H1 (cell line): ENCODE measurements around the gene ERC1. TPM values are rescaled to one million over a fixed set of nuclear protein-coding genes. Genes with fewer than 3 reads are reported as not detected.

Experiments
- CTCF ChIA-PET: fragments of 300-600 bp; sonication (Branson Sonifier 250); formaldehyde crosslinking; loops from one replicate; lab custom pipeline; 2021; ENCODE audit not compliant: partially characterized antibody; lab: Charles Lee
- POLR2A ChIA-PET: fragments of 300-600 bp; sonication (Branson Sonifier 250); formaldehyde crosslinking; loops from one replicate; lab custom pipeline; 2021; ENCODE audit warnings: inconsistent platforms; ENCODE audit not compliant: partially characterized antibody; lab: Charles Lee
- DNase-seq, 2 experiments: peaks; one replicate each; pipeline versions ENCODE4 v3.0.0 to v3.0.0-alpha.2; 2010 to 2022; ENCODE audit warnings: low spot score in 2 of 2, low read depth in 1 of 2, mixed read lengths in 1 of 2
- FAIRE-seq: peaks from 2 replicates; lab custom pipeline; 2011; peaks lifted over from hg19 to GRCh38; lab: Jason Lieb, UNC
- H2AFZ ChIP-seq: 2 replicates; pipeline ENCODE4 v1.8.1; 2012; ENCODE audit warnings: low read length, inconsistent platforms
- H2AK5ac ChIP-seq: 2 replicates; pipeline ENCODE4 v1.6.1; 2013; ENCODE audit warnings: low read depth, low read length
- H2BK120ac ChIP-seq: replicated peaks from 2 replicates; pipeline ENCODE3; 2013; ENCODE audit warnings: low read depth, low read length, inconsistent platforms
- H2BK12ac ChIP-seq: 2 replicates; pipeline ENCODE4 v1.6.1; 2013; ENCODE audit warnings: low read depth, low read length
- H2BK15ac ChIP-seq: 2 replicates; pipeline ENCODE4 v1.6.1; 2013; ENCODE audit warnings: low read length
- H2BK20ac ChIP-seq: 2 replicates; pipeline ENCODE4 v1.6.1; 2013; ENCODE audit warnings: low read length
- H2BK5ac ChIP-seq: 2 replicates; pipeline ENCODE4 v1.6.1; 2013; ENCODE audit warnings: low read depth, low read length
- H3K14ac ChIP-seq: 2 replicates; pipeline ENCODE4 v1.6.1; 2013; ENCODE audit warnings: inconsistent platforms; ENCODE audit not compliant: insufficient read length
- H3K18ac ChIP-seq: 2 replicates; pipeline ENCODE4 v1.6.1; 2013; ENCODE audit warnings: low read length; ENCODE audit errors: extremely low read depth
- H3K23ac ChIP-seq: 2 replicates; pipeline ENCODE4 v1.6.1; 2013; ENCODE audit warnings: inconsistent platforms; ENCODE audit not compliant: insufficient read length
- H3K23me2 ChIP-seq: 2 replicates; pipeline ENCODE4 v1.6.1; 2013; ENCODE audit warnings: low read depth, low read length
- H3K27ac ChIP-seq: 2 replicates; pipeline ENCODE4 v1.6.1; 2011; ENCODE audit warnings: low read depth, low read length, inconsistent platforms
- H3K27me3 ChIP-seq, 4 experiments: replicated peaks in 1 of 4; 1 replicate in 1 of 4; 2 replicates in 3 of 4; pipeline versions ENCODE4 v1.6.1 to v1.8.1; 2011 to 2013; ENCODE audit warnings: low read length in 3 of 4, mild to moderate bottlenecking in 3 of 4, inconsistent platforms in 2 of 4, mixed read lengths in 2 of 4, moderate library complexity in 1 of 4; ENCODE audit not compliant: control insufficient read depth in 3 of 4, insufficient read depth in 3 of 4; ENCODE audit errors: extremely low read depth in 1 of 4
- H3K36me3 ChIP-seq, 4 experiments: 2 replicates each; pipeline versions ENCODE4 v1.6.1 to v1.8.1; 2011 to 2013; ENCODE audit warnings: mild to moderate bottlenecking in 4 of 4, low read length in 3 of 4, moderate library complexity in 2 of 4, control low read depth in 1 of 4, inconsistent platforms in 1 of 4; ENCODE audit not compliant: insufficient read depth in 4 of 4, control insufficient read depth in 2 of 4
- H3K4ac ChIP-seq: replicated peaks from 2 replicates; pipeline ENCODE3; 2013; ENCODE audit warnings: low read length, low read depth, mixed read lengths, inconsistent platforms; ENCODE audit not compliant: insufficient read length
- H3K4me1 ChIP-seq, 4 experiments: replicated peaks in 1 of 4; 1 replicate in 1 of 4; 2 replicates in 3 of 4; pipeline versions ENCODE4 v1.6.1 to v1.8.1; 2011 to 2013; ENCODE audit warnings: low read length in 3 of 4, inconsistent platforms in 2 of 4, mixed read lengths in 1 of 4; ENCODE audit not compliant: insufficient read depth in 4 of 4, control insufficient read depth in 3 of 4
- H3K4me2 ChIP-seq, 2 experiments: 2 replicates each; pipeline versions ENCODE4 v1.6.1 to v1.8.1; 2011 to 2013; ENCODE audit warnings: low read depth in 2 of 2, low read length in 2 of 2, control low read depth in 1 of 2, inconsistent platforms in 1 of 2, mild to moderate bottlenecking in 1 of 2; ENCODE audit not compliant: insufficient read depth in 1 of 2
- H3K4me3 ChIP-seq, 4 experiments: fragments of 200-600, 300-600 bp in 1 of 4; sonication (generic), shearing (Covaris generic), sonication (Bioruptor Twin) in 1 of 4; 2 replicates each; pipeline versions ENCODE4 v1.5.1 to v1.8.1; 2011 to 2016; ENCODE audit warnings: low read length in 4 of 4, low read depth in 3 of 4, control low read depth in 2 of 4, inconsistent platforms in 2 of 4, mild to moderate bottlenecking in 2 of 4, mixed read lengths in 1 of 4, moderate library complexity in 1 of 4; ENCODE audit not compliant: insufficient read depth in 2 of 4; ENCODE audit errors: extremely low read depth in 1 of 4
- H3K56ac ChIP-seq: replicated peaks from 2 replicates; pipeline ENCODE3; 2013; ENCODE audit warnings: low read depth, mild to moderate bottlenecking, mixed read lengths, low read length, inconsistent platforms; ENCODE audit not compliant: insufficient read length
- H3K79me1 ChIP-seq: 2 replicates; pipeline ENCODE4 v1.6.1; 2013; ENCODE audit warnings: low read depth, low read length, control low read depth
- H3K79me2 ChIP-seq, 2 experiments: 2 replicates each; pipeline versions ENCODE4 v1.6.1 to v1.8.1; 2012 to 2013; ENCODE audit warnings: low read length in 2 of 2, mild to moderate bottlenecking in 2 of 2, inconsistent platforms in 1 of 2; ENCODE audit not compliant: insufficient read depth in 2 of 2, control insufficient read depth in 1 of 2
- H3K9ac ChIP-seq, 4 experiments: replicated peaks in 1 of 4; 1 replicate in 1 of 4; 2 replicates in 3 of 4; pipeline versions ENCODE4 v1.6.1 to v1.8.1; 2011 to 2013; ENCODE audit warnings: low read depth in 3 of 4, low read length in 3 of 4, control low read depth in 2 of 4, mild to moderate bottlenecking in 2 of 4, moderate library complexity in 2 of 4, inconsistent platforms in 1 of 4; ENCODE audit errors: extremely low read depth in 1 of 4
- H3K9me3 ChIP-seq, 2 experiments: 2 replicates each; pipeline versions ENCODE4 v1.6.1 to v1.8.1; 2012 to 2013; ENCODE audit warnings: mild to moderate bottlenecking in 2 of 2, moderate library complexity in 2 of 2, control low read depth in 1 of 2, inconsistent platforms in 1 of 2, low read depth in 1 of 2, low read length in 1 of 2, mixed read lengths in 1 of 2; ENCODE audit not compliant: insufficient read depth in 2 of 2
- H4K20me1 ChIP-seq, 2 experiments: replicated peaks in 1 of 2; 2 replicates each; pipeline versions ENCODE3 to v1.8.1; 2011 to 2013; ENCODE audit warnings: inconsistent platforms in 2 of 2, low read length in 2 of 2, mild to moderate bottlenecking in 1 of 2; ENCODE audit not compliant: insufficient read depth in 2 of 2, control insufficient read depth in 1 of 2
- H4K5ac ChIP-seq: 2 replicates; pipeline ENCODE4 v1.6.1; 2013; ENCODE audit warnings: low read length, low read depth, mixed read lengths, inconsistent platforms; ENCODE audit not compliant: insufficient read length
- H4K8ac ChIP-seq: 2 replicates; pipeline ENCODE4 v1.8.0; 2013; ENCODE audit warnings: mild to moderate bottlenecking, moderate library complexity, low read length, inconsistent platforms; ENCODE audit not compliant: insufficient read depth; ENCODE audit errors: extremely low read depth
- H4K91ac ChIP-seq: replicated peaks from 2 replicates; pipeline ENCODE3; 2013; ENCODE audit warnings: low read length, mixed read lengths, inconsistent platforms; ENCODE audit not compliant: insufficient read length
- GTF2F1 ChIP-seq: IDR thresholded peaks from 2 replicates; pipeline ENCODE4 v1.6.1; 2012; ENCODE audit warnings: low read depth, low read length, improper control_type of control experiment, borderline replicate concordance
- NANOG ChIP-seq: IDR thresholded peaks from 2 replicates; pipeline ENCODE4 v1.6.1; 2011; ENCODE audit warnings: low read length, low read depth, mild to moderate bottlenecking, inconsistent platforms; ENCODE audit not compliant: insufficient read depth, poor library complexity, severe bottlenecking
- RNF2 ChIP-seq: fragments of 200-900, 300-1000 bp; sonication (generic); IDR thresholded peaks from 2 replicates; pipeline ENCODE4 v1.7.1; 2016; ENCODE audit warnings: borderline replicate concordance, low read depth, mild to moderate bottlenecking, antibody characterized with exemption, low read length; ENCODE audit not compliant: poor library complexity, severe bottlenecking; ENCODE audit errors: missing control alignments
- SP2 ChIP-seq: IDR thresholded peaks from 2 replicates; pipeline ENCODE4 v1.6.1; 2012; ENCODE audit warnings: mild to moderate bottlenecking, low read length, inconsistent platforms
- TAF7 ChIP-seq: optimal IDR thresholded peaks from 2 replicates; pipeline ENCODE3; 2011; ENCODE audit warnings: low read depth, mild to moderate bottlenecking, inconsistent platforms, low read length, moderate library complexity, borderline replicate concordance
- WGBS, 2 experiments: shearing (Covaris generic) in 1 of 2; methylation state at CpG; one replicate each; pipeline versions ENCODE4 v1.1.6 to v1.1.7; 2013 to 2015; ENCODE audit warnings: low lambda C conversion rate in 2 of 2, mixed read lengths in 2 of 2, inconsistent platforms in 1 of 2, low coverage in 1 of 2, missing lambda C conversion rate in 1 of 2; ENCODE audit not compliant: insufficient replicate concordance in 2 of 2, insufficient coverage in 1 of 2, insufficient read length in 1 of 2; ENCODE audit errors: extremely low coverage in 1 of 2, missing lambda C conversion rate in 1 of 2; 5-methylcytosine and 5-hydroxymethylcytosine counted together
- polyA plus RNA-seq, 7 experiments: library from polyadenylated mRNA; depleted of rRNA in 3 of 7; stranded (reverse) in 5 of 7; unstranded in 2 of 7; fragments of >200 nt in 5 of 7; fragments of 200-250 nt in 2 of 7; gene quantifications; 1 replicate in 5 of 7; 2 replicates in 1 of 7; 4 replicates in 1 of 7; pipeline versions ENCODE4 v1.2.1 to v1.2.3, GENCODE V29; 2011 to 2013; ENCODE audit warnings: missing spikeins in 2 of 7, mixed read lengths in 2 of 7
- total RNA-seq: library from RNA; stranded (reverse); fragmentation: NEBNext Ultra II Directional; extraction: Animal tissue kit (Norgen Biotek cat#: 25700); gene quantifications from 2 replicates; pipeline ENCODE4 v1.2.1, GENCODE V29; 2021
- TF ChIP-seq, protein P1 (sequence below): IDR thresholded peaks from 2 replicates; pipeline ENCODE4 v1.6.1; 2012; ENCODE audit warnings: inconsistent platforms
- TF ChIP-seq, protein P2 (sequence below): IDR thresholded peaks from 2 replicates; pipeline ENCODE4 v1.6.1; 2012; ENCODE audit warnings: low read length, inconsistent platforms

ERC1 gene
- total and polyA plus RNA-seq, 2 of the 8 experiments (the other 6 are each of a cell fraction or from before 2014, with no cell fraction given) = 7.8 to 45.7 TPM

DNA sequence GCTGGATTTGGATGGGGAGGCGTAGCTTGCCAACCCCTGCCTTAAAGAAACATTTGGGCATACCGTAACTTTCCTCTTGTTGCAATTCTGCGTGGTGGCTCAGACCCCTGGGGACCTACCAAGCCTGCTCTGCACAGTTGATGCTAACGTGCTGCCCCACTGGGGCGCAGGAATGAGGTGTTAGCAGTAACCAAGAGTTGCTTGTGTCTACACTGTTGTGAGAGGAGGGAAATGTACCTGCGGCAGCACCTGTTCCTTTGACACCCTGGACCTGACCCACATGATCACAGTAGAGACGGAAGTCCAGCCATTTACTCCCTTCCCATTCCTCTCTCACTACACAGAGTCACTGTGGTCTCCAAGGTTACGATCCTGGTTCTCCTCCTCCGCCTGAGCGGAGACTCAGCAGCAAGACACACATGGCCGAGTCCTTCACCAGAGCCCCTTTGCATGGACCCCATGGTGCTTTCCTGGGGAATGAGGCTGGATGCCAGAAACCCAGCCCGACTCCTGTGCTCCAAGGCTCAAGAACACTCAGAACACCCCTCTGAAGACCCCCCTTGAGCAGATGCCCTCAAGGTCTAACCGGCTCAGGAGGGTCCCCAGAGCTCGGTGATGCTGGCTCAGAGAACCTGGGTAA lies 518.5 kb downstream of the ERC1 start:
- Histone ChIP-seq H3K4me1 (no peaks in the 10 kb centered on the region; a peak in 1 of 7 replicates), H4K8ac (no peak overlapping the region), H3K79me2 (no peaks in the 10 kb centered on the region), H2BK15ac (no peak overlapping the region), H3K27me3 (no peaks in the 10 kb centered on the region), H2AK5ac (no peak overlapping the region), H3K79me1 (no peaks in the 10 kb centered on the region), H3K23ac (no peak overlapping the region), H3K9me3 (no peaks in the 10 kb centered on the region), H3K4me3 (no peak overlapping the region), H4K20me1 (no peaks in the 10 kb centered on the region), H3K36me3 (no peaks in the 10 kb centered on the region), H3K18ac (no peak overlapping the region), H3K9ac (no peak overlapping the region), H2BK12ac (no peak overlapping the region), H3K56ac (no peak overlapping the region), H3K27ac (no peak overlapping the region), H2BK120ac (no peak overlapping the region), H4K91ac (no peak overlapping the region), H2BK5ac (no peak overlapping the region), H3K23me2 (no peaks in the 10 kb centered on the region), H2AFZ (no peak overlapping the region), H2BK20ac (no peak overlapping the region), H4K5ac (no peak overlapping the region), H3K4ac (no peak overlapping the region), H3K14ac (no peak overlapping the region), H3K4me2 (no peak overlapping the region)
- POLR2A ChIA-PET = no interaction called here
- FAIRE-seq = no peak
- peak in 1 of 2 experiments; percentile 39 for DNase-seq
- CTCF ChIA-PET = interaction anchor here (0.7 to 1.3 kb wide), 3 partner anchors 13 to 392 kb away, joined by 4 read pairs; no protein-coding TSS in a partner anchor
- TF ChIP-seq TAF7 (no peak), NANOG (no peak), RNF2 (no peak), SP2 (no peak), GTF2F1 (no peak)
- TF ChIP-seq, protein P1, sequence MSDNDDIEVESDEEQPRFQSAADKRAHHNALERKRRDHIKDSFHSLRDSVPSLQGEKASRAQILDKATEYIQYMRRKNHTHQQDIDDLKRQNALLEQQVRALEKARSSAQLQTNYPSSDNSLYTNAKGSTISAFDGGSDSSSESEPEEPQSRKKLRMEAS = no peak
- TF ChIP-seq, protein P2, sequence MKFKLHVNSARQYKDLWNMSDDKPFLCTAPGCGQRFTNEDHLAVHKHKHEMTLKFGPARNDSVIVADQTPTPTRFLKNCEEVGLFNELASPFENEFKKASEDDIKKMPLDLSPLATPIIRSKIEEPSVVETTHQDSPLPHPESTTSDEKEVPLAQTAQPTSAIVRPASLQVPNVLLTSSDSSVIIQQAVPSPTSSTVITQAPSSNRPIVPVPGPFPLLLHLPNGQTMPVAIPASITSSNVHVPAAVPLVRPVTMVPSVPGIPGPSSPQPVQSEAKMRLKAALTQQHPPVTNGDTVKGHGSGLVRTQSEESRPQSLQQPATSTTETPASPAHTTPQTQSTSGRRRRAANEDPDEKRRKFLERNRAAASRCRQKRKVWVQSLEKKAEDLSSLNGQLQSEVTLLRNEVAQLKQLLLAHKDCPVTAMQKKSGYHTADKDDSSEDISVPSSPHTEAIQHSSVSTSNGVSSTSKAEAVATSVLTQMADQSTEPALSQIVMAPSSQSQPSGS = no peak
- 87% methylated on average over 14 of the region's 14 CpGs; no CpG with 5 or more reads in 1 of the 2 experiments for WGBS, 2 experiments
